CD4-positive, alpha-beta T cell treated with Interleukin-15 for 4 hours (primary cell): Measurements from ENCODE around the gene IRS2.
"Not testable (repeated sequence)": the region's sequence is repeated elsewhere in the genome, so short reads cannot be mapped to it uniquely, and the experiment has no call there.

Source experiments
- DNase-seq: peaks from one replicate; pipeline ENCODE4 v3.0.0-alpha.2; 2020; ENCODE audit warnings: low spot score

Gene IRS2

GRCh38 chr13:109786457-109787134 lies at the start of gene IRS2:
TSS of gene IRS2 (minus strand) at chr13:109786583. CDS start at chr13:109786053, 530 bp downstream.
- DNase-seq = peak; percentile 93

GRCh38 chr13:109834973-109835720 lies 48.8 kb upstream of the IRS2 start:
- DNase-seq = no peak

- no peak for DNase-seq
Observed at GRCh38 chr13:109833940-109834339, 47.6 kb upstream of the IRS2 start.

- no peak for DNase-seq
Observed at GRCh38 chr13:109833071-109833470, 46.7 kb upstream of the IRS2 start.

- not testable (repeated sequence) for DNase-seq
Observed at GRCh38 chr13:109828591-109829316, 42.4 kb upstream of the IRS2 start.

GRCh38 chr13:109823201-109823600 lies 36.8 kb upstream of the IRS2 start:
- DNase-seq = not testable (repeated sequence)

- DNase-seq = no peak
Observed at GRCh38 chr13:109821103-109821502, 34.7 kb upstream of the IRS2 start.

- DNase-seq = no peak
Observed at GRCh38 chr13:109819874-109820273, 33.5 kb upstream of the IRS2 start.

GRCh38 chr13:109818886-109819285 lies 32.5 kb upstream of the IRS2 start:
- no peak for DNase-seq

GRCh38 chr13:109817591-109818535 lies 31.5 kb upstream of the IRS2 start:
- DNase-seq = no peak

- DNase-seq = no peak
Observed at GRCh38 chr13:109816808-109817203, 30.4 kb upstream of the IRS2 start.

GRCh38 chr13:109816112-109816807 lies 29.9 kb upstream of the IRS2 start:
- DNase-seq = no peak

- no peak for DNase-seq
Observed at GRCh38 chr13:109815651-109816050, 29.3 kb upstream of the IRS2 start.

- DNase-seq = no peak
Observed at GRCh38 chr13:109813663-109814062, 27.3 kb upstream of the IRS2 start.

GRCh38 chr13:109812382-109812781 lies 26.0 kb upstream of the IRS2 start:
- DNase-seq = no peak

GRCh38 chr13:109810761-109811510 lies 24.6 kb upstream of the IRS2 start:
- no peak for DNase-seq

- no peak for DNase-seq
Observed at GRCh38 chr13:109809216-109809932, 23.0 kb upstream of the IRS2 start.

GRCh38 chr13:109807345-109807744 lies 21.0 kb upstream of the IRS2 start:
- no peak for DNase-seq

GRCh38 chr13:109804654-109805053 lies 18.3 kb upstream of the IRS2 start:
- DNase-seq = no peak

- DNase-seq = no peak
Observed at GRCh38 chr13:109803825-109804224, 17.4 kb upstream of the IRS2 start.
